ENCODE results near the gene EEF1A2.

The EEF1A2 gene

GRCh38 chr20:63500902-63501817 lies 2.3 kb upstream of the EEF1A2 start:
- Histone ChIP-seq H2BK120ac (ENCODE audit: low read depth, low read length) (no peak overlapping the region), H3K27ac (replicated peaks; ENCODE audit: low read length) (no peak overlapping the region), H3K14ac (ENCODE audit: low read length) (peak overlapping the region; percentile 39), H2AK5ac (ENCODE audit: low read depth, low read length) (peak overlapping the region; percentile 92), H3K4me1 (ENCODE audit: control insufficient read depth in 2 of 2, insufficient read depth in 1 of 2, low read depth in 1 of 2, low read length in 2 of 2) (peaks cover 9 to 19% of the 10 kb centered on the region in 2 donors), H3K4me3 (ENCODE audit: low read length in 2 of 2) (no peak overlapping the region), H2BK12ac (ENCODE audit: low read length) (no peak overlapping the region), H2AFZ (ENCODE audit: low read length) (no peak overlapping the region), H2BK5ac (ENCODE audit: low read length) (no peak overlapping the region), H3K18ac (ENCODE audit: low read length) (peak overlapping the region; percentile 76), H3K9ac (ENCODE audit: low read depth, low read length, poor library complexity) (no peak overlapping the region), H3K9me3 (replicated peaks in 1 of 2; ENCODE audit: control insufficient read depth in 2 of 2, insufficient read depth in 1 of 2, low read depth in 1 of 2, low read length in 2 of 2) (peaks cover 3 to 13% of the 10 kb centered on the region in 2 donors), H2BK15ac (ENCODE audit: low read length) (peak overlapping the region; percentile 49), H4K8ac (ENCODE audit: low read depth, low read length) (no peak overlapping the region), H3K79me1 (ENCODE audit: low read depth, low read length) (no peaks in the 10 kb centered on the region), H3K27me3 (ENCODE audit: control insufficient read depth in 3 of 3, insufficient read depth in 3 of 3, low read depth in 1 of 3, low read length in 3 of 3) (peaks cover 24 to 49% (median 42%) of the 10 kb centered on the region in 3 experiments), H3K4me2 (ENCODE audit: insufficient read depth, low read length, poor library complexity, severe bottlenecking) (no peak overlapping the region), H4K91ac (ENCODE audit: low read depth, low read length, poor library complexity) (no peak overlapping the region), H3K23ac (ENCODE audit: low read depth, low read length, poor library complexity) (no peak overlapping the region), H3K36me3 (replicated peaks in 1 of 2; ENCODE audit: control insufficient read depth in 2 of 2, insufficient read depth in 2 of 2, low read length in 2 of 2) (no peaks in the 10 kb centered on the region), H3K4ac (ENCODE audit: low read length) (peak overlapping the region; percentile 53)
- DNase-seq (ENCODE audit: low spot score) = no peak
- WGBS, 2 donors (ENCODE audit: extremely low coverage in 2 of 2, insufficient read length in 2 of 2, insufficient replicate concordance in 1 of 2) = no CpG with 5 or more reads among the region's 27 CpGs

GRCh38 chr20:63500151-63500901 lies 1.4 kb upstream of the EEF1A2 start:
- no peak overlapping the region for H2AFZ ChIP-seq (ENCODE audit: low read length)
- H3K79me1 ChIP-seq (ENCODE audit: low read depth, low read length) = no peaks in the 10 kb centered on the region
- no peak overlapping the region for H2BK5ac ChIP-seq (ENCODE audit: low read length)
- no peak overlapping the region for H4K91ac ChIP-seq (ENCODE audit: low read depth, low read length, poor library complexity)
- H3K14ac ChIP-seq (ENCODE audit: low read length) = peak overlapping the region; percentile 71
- H3K4ac ChIP-seq (ENCODE audit: low read length) = no peak overlapping the region
- H3K23ac ChIP-seq (ENCODE audit: low read depth, low read length, poor library complexity) = no peak overlapping the region
- H3K4me1 ChIP-seq (ENCODE audit: control insufficient read depth in 2 of 2, insufficient read depth in 1 of 2, low read depth in 1 of 2, low read length in 2 of 2) = peaks cover 9 to 19% of the 10 kb centered on the region in 2 donors
- no peak for DNase-seq (ENCODE audit: low spot score)
- H3K9me3 ChIP-seq (replicated peaks in 1 of 2; ENCODE audit: control insufficient read depth in 2 of 2, insufficient read depth in 1 of 2, low read depth in 1 of 2, low read length in 2 of 2) = peaks cover 3 to 8% of the 10 kb centered on the region in 2 donors
- H2BK12ac ChIP-seq (ENCODE audit: low read length) = no peak overlapping the region
- no peak overlapping the region for H3K9ac ChIP-seq (ENCODE audit: low read depth, low read length, poor library complexity)
- no peak overlapping the region for H3K27ac ChIP-seq (replicated peaks; ENCODE audit: low read length)
- H2AK5ac ChIP-seq (ENCODE audit: low read depth, low read length) = peak overlapping the region; percentile 92
- no peak overlapping the region for H3K4me2 ChIP-seq (ENCODE audit: insufficient read depth, low read length, poor library complexity, severe bottlenecking)
- H4K8ac ChIP-seq (ENCODE audit: low read depth, low read length) = no peak overlapping the region
- H3K4me3 ChIP-seq (ENCODE audit: low read length in 2 of 2) = no peak overlapping the region
- H3K36me3 ChIP-seq (replicated peaks in 1 of 2; ENCODE audit: control insufficient read depth in 2 of 2, insufficient read depth in 2 of 2, low read length in 2 of 2) = no peaks in the 10 kb centered on the region
- H2BK15ac ChIP-seq (ENCODE audit: low read length) = no peak overlapping the region
- peak overlapping the region; percentile 57 for H3K18ac ChIP-seq (ENCODE audit: low read length)
- H2BK120ac ChIP-seq (ENCODE audit: low read depth, low read length) = no peak overlapping the region
- H3K27me3 ChIP-seq (ENCODE audit: control insufficient read depth in 3 of 3, insufficient read depth in 3 of 3, low read depth in 1 of 3, low read length in 3 of 3) = peaks cover 24 to 49% (median 42%) of the 10 kb centered on the region in 3 experiments
- WGBS, 2 donors (ENCODE audit: extremely low coverage in 2 of 2, insufficient read length in 2 of 2, insufficient replicate concordance in 1 of 2) = no CpG with 5 or more reads among the region's 24 CpGs

GRCh38 chr20:63499338-63499969 lies 571 bp upstream of the EEF1A2 start:
- Histone ChIP-seq H3K4me3 (ENCODE audit: low read length in 2 of 2) (peak overlapping the region; percentile 40 to 56), H3K79me1 (ENCODE audit: low read depth, low read length) (no peaks in the 10 kb centered on the region), H3K9me3 (replicated peaks in 1 of 2; ENCODE audit: control insufficient read depth in 2 of 2, insufficient read depth in 1 of 2, low read depth in 1 of 2, low read length in 2 of 2) (peaks cover 0 to 2% of the 10 kb centered on the region in 2 donors)

More at GRCh38 chr20:63499338-63499969, 571 bp upstream of the EEF1A2 start:
- Histone ChIP-seq H3K27ac (replicated peaks; ENCODE audit: low read length) (no peak overlapping the region), H2BK120ac (ENCODE audit: low read depth, low read length) (no peak overlapping the region), H3K23ac (ENCODE audit: low read depth, low read length, poor library complexity) (no peak overlapping the region), H2BK5ac (ENCODE audit: low read length) (no peak overlapping the region), H3K27me3 (ENCODE audit: control insufficient read depth in 3 of 3, insufficient read depth in 3 of 3, low read depth in 1 of 3, low read length in 3 of 3) (peaks cover 24 to 49% (median 42%) of the 10 kb centered on the region in 3 experiments), H4K91ac (ENCODE audit: low read depth, low read length, poor library complexity) (no peak overlapping the region), H3K4ac (ENCODE audit: low read length) (no peak overlapping the region), H2BK15ac (ENCODE audit: low read length) (no peak overlapping the region), H2AFZ (ENCODE audit: low read length) (peak overlapping the region; percentile 73), H4K8ac (ENCODE audit: low read depth, low read length) (no peak overlapping the region), H3K36me3 (replicated peaks in 1 of 2; ENCODE audit: control insufficient read depth in 2 of 2, insufficient read depth in 2 of 2, low read length in 2 of 2) (no peaks in the 10 kb centered on the region), H3K4me2 (ENCODE audit: insufficient read depth, low read length, poor library complexity, severe bottlenecking) (peak overlapping the region; percentile 89), H3K18ac (ENCODE audit: low read length) (peak overlapping the region; percentile 71), H2AK5ac (ENCODE audit: low read depth, low read length) (peak overlapping the region; percentile 15), H3K14ac (ENCODE audit: low read length) (peak overlapping the region; percentile 71), H3K9ac (ENCODE audit: low read depth, low read length, poor library complexity) (no peak overlapping the region), H3K4me1 (ENCODE audit: control insufficient read depth in 2 of 2, insufficient read depth in 1 of 2, low read depth in 1 of 2, low read length in 2 of 2) (peaks cover 9 to 19% of the 10 kb centered on the region in 2 donors), H2BK12ac (ENCODE audit: low read length) (no peak overlapping the region)
- no CpG with 5 or more reads among the region's 48 CpGs for WGBS, 2 donors (ENCODE audit: extremely low coverage in 2 of 2, insufficient read length in 2 of 2, insufficient replicate concordance in 1 of 2)
- no peak for DNase-seq (ENCODE audit: low spot score)

All from neuronal stem cell (in vitro differentiated cells).